Osteoblast (primary cell): ENCODE measurements around the gene HOXA10. TPM values are rescaled to one million over a fixed set of nuclear protein-coding genes. Genes with fewer than 3 reads are reported as not detected.

Experiments
- DNase-seq: peaks from one replicate; pipeline ENCODE4 v3.0.0; 2011; ENCODE audit warnings: low spot score, mixed read lengths; ENCODE audit not compliant: insufficient read length; ENCODE audit errors: missing footprints
- H2AFZ ChIP-seq: 2 replicates; pipeline ENCODE4 v1.6.0; 2011; ENCODE audit warnings: mild to moderate bottlenecking, low read length
- H3K27ac ChIP-seq: 2 replicates; pipeline ENCODE4 v1.5.1; 2011; ENCODE audit warnings: mild to moderate bottlenecking, low read depth, low read length, moderate library complexity
- H3K27me3 ChIP-seq: 2 replicates; pipeline ENCODE4 v1.6.0; 2012; ENCODE audit warnings: mild to moderate bottlenecking, control low read depth, inconsistent platforms, low read length, moderate library complexity; ENCODE audit not compliant: insufficient read depth
- H3K36me3 ChIP-seq: 2 replicates; pipeline ENCODE4 v1.5.1; 2011; ENCODE audit warnings: mild to moderate bottlenecking, low read length, control low read depth, moderate library complexity; ENCODE audit not compliant: insufficient read depth
- H3K4me1 ChIP-seq: 2 replicates; pipeline ENCODE4 v1.5.1; 2011; ENCODE audit warnings: mild to moderate bottlenecking, low read length, control low read depth, moderate library complexity; ENCODE audit not compliant: insufficient read depth
- H3K4me2 ChIP-seq: 2 replicates; pipeline ENCODE4 v1.6.0; 2011; ENCODE audit warnings: mild to moderate bottlenecking, low read length; ENCODE audit not compliant: insufficient read depth
- H3K4me3 ChIP-seq: fragments of 200-600 bp; sonication (generic); 3 replicates; pipeline ENCODE4 v1.5.1; 2012; ENCODE audit warnings: mild to moderate bottlenecking, low read length, inconsistent platforms; ENCODE audit not compliant: insufficient read depth
- H3K79me2 ChIP-seq: 2 replicates; pipeline ENCODE4 v1.6.0; 2012; ENCODE audit warnings: mild to moderate bottlenecking, low read length, control low read depth, inconsistent platforms; ENCODE audit not compliant: insufficient read depth
- H3K9me3 ChIP-seq: 2 replicates; pipeline ENCODE4 v1.5.1; 2011; ENCODE audit warnings: low read depth, low read length, control low read depth
- H4K20me1 ChIP-seq: 2 replicates; pipeline ENCODE4 v1.6.0; 2012; ENCODE audit warnings: mild to moderate bottlenecking, low read length, control low read depth; ENCODE audit not compliant: insufficient read depth
- CTCF ChIP-seq: IDR thresholded peaks from 2 replicates; pipeline ENCODE4 v1.5.1; 2011; ENCODE audit warnings: mild to moderate bottlenecking, low read depth, low read length, moderate library complexity; ENCODE audit errors: extremely low read depth
- total RNA-seq: library from RNA; depleted of rRNA; stranded (reverse); fragments of >200 nt; gene quantifications from 2 replicates; pipeline ENCODE4 v1.2.3, GENCODE V29; 2012

Gene HOXA10
- total RNA-seq, 1 donor: 43.1 TPM

- Histone ChIP-seq H3K79me2 (peaks cover 99% of the 10 kb centered on the region), H3K27ac (no peak overlapping the region)
Observed at GRCh38 chr7:27145914-27146412, 28.2 kb downstream of the HOXA10 start.

GRCh38 chr7:27145165-27145913 lies 28.8 kb downstream of the HOXA10 start:
- Histone ChIP-seq H3K4me3 (no peak overlapping the region), H3K27me3 (no peaks in the 10 kb centered on the region), H3K4me2 (no peak overlapping the region), H2AFZ (no peak overlapping the region), H4K20me1 (peaks cover 9% of the 10 kb centered on the region), H3K27ac (no peak overlapping the region), H3K9me3 (no peaks in the 10 kb centered on the region), H3K79me2 (peaks cover 98% of the 10 kb centered on the region), H3K4me1 (peaks cover 33% of the 10 kb centered on the region), H3K36me3 (peaks cover 52% of the 10 kb centered on the region)
- peak; percentile 80 for DNase-seq
- TF ChIP-seq CTCF: no peak

More at GRCh38 chr7:27145914-27146412, 28.2 kb downstream of the HOXA10 start:
- H4K20me1 ChIP-seq: peaks cover 13% of the 10 kb centered on the region
- no peak overlapping the region for H3K4me3 ChIP-seq
- peak; percentile 86 for DNase-seq
- H3K4me1 ChIP-seq: peaks cover 35% of the 10 kb centered on the region
- no peaks in the 10 kb centered on the region for H3K27me3 ChIP-seq
- no peak overlapping the region for H3K4me2 ChIP-seq
- H3K36me3 ChIP-seq: peaks cover 46% of the 10 kb centered on the region
- no peak overlapping the region for H2AFZ ChIP-seq
- no peaks in the 10 kb centered on the region for H3K9me3 ChIP-seq
- no peak for TF ChIP-seq CTCF

DNA sequence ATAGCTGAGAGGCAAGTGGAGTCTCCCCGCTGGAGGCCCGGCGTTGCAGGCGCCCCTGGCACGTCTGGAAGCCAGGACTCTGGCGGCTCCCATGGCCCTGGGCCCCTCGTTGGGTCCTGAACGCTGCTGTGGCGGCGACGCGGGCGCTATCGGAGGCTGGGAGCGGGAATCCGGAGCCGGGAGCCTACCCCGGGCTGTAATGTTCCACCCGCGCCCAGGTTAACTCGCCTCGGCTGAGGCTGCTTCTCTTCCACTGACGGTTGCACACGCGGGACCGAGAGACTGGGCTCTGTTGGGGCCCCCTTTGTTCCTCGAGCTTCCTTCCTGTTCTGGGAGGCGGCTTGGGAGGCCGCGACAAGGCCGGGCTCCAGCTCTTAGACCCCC lies 29.3 kb downstream of the HOXA10 start:
- Histone ChIP-seq H4K20me1 (peaks cover 4% of the 10 kb centered on the region), H3K4me1 (peaks cover 27% of the 10 kb centered on the region), H3K36me3 (peaks cover 58% of the 10 kb centered on the region), H3K4me3 (no peak overlapping the region), H2AFZ (no peak overlapping the region), H3K4me2 (no peak overlapping the region), H3K27ac (no peak overlapping the region), H3K27me3 (no peaks in the 10 kb centered on the region), H3K79me2 (peaks cover 94% of the 10 kb centered on the region), H3K9me3 (no peaks in the 10 kb centered on the region)
- TF ChIP-seq CTCF: no peak
- DNase-seq: peak; percentile 88

- Histone ChIP-seq H3K4me1 (peaks cover 21% of the 10 kb centered on the region), H3K79me2 (peaks cover 92% of the 10 kb centered on the region), H3K4me2 (no peak overlapping the region), H3K36me3 (peaks cover 59% of the 10 kb centered on the region), H3K4me3 (no peak overlapping the region), H3K27me3 (no peaks in the 10 kb centered on the region), H3K9me3 (no peaks in the 10 kb centered on the region), H2AFZ (no peak overlapping the region), H4K20me1 (peaks cover 4% of the 10 kb centered on the region), H3K27ac (peak overlapping the region; percentile 10)
- no peak for TF ChIP-seq CTCF
- DNase-seq: peak; percentile 36
Observed at GRCh38 chr7:27143950-27144780, 30.0 kb downstream of the HOXA10 start.
